Activated T-cell treated with anti-CD3 and anti-CD28 coated beads, Interleukin-2, amount 50 U/mL, for 24 hours (primary cell): ENCODE measurements around the gene ERGIC3.

Experiments used
- DNase-seq: peaks from one replicate; pipeline ENCODE4 v3.0.0-alpha.2; 2020
- H3K27ac Mint-ChIP-seq: 2 replicates; pipeline ENCODE4 v1.8.0; 2020; ENCODE audit warnings: mild to moderate bottlenecking, mixed read lengths
- H3K27me3 Mint-ChIP-seq: 2 replicates; pipeline ENCODE4 v1.8.0; 2020; ENCODE audit warnings: mixed read lengths
- H3K36me3 Mint-ChIP-seq: 2 replicates; pipeline ENCODE4 v1.8.0; 2020; ENCODE audit warnings: low read depth, mixed read lengths
- H3K4me1 Mint-ChIP-seq: 2 replicates; pipeline ENCODE4 v1.8.0; 2020; ENCODE audit warnings: low read depth, mixed read lengths
- H3K4me3 Mint-ChIP-seq: 2 replicates; pipeline ENCODE4 v1.8.0; 2020; ENCODE audit warnings: mild to moderate bottlenecking, moderate library complexity, mixed read lengths
- H3K9me3 Mint-ChIP-seq: 2 replicates; pipeline ENCODE4 v1.8.0; 2020; ENCODE audit warnings: mixed read lengths

The ERGIC3 gene

GRCh38 chr20:35541783-35542662 is at the start of gene ERGIC3:
ERGIC3 (plus strand) TSS chr20:35542078; CDS start chr20:35542098, 20 bp downstream.
- Mint-ChIP-seq H3K4me1 (peaks cover 17% of the 10 kb centered on the region), H3K9me3 (no peaks in the 10 kb centered on the region), H3K36me3 (peaks cover 21% of the 10 kb centered on the region), H3K27me3 (no peaks in the 10 kb centered on the region), H3K27ac (peak within 1 kb of the TSS; percentile 95), H3K4me3 (peak within 1 kb of the TSS; percentile 87)
- DNase-seq: peak; percentile 99

DNA sequence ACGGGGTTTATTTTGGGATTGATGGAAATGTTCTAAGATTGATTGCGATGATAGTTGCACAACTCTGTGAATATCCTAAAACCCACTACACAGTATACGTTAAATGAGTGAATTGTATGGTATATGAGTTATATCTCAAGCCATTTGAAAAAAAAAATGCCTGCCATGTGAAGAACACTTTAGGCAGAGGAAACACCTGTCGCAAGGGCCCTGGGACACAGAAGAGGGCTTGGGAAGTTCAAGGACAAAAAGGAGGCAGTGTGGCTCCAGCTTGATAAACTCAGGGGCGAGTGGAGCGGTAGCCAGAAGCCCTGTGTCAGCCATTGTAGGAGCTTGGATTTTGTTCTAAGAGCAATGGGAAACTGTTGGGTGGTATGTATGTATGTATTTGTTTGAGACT is 49.5 kb upstream of the ERGIC3 start:
- Mint-ChIP-seq H3K36me3 (peaks cover 90% of the 10 kb centered on the region), H3K9me3 (no peaks in the 10 kb centered on the region), H3K4me1 (peaks cover 50% of the 10 kb centered on the region), H3K27me3 (no peaks in the 10 kb centered on the region), H3K27ac (peak overlapping the region; percentile 99), H3K4me3 (peak overlapping the region; percentile 99)
- peak; percentile 8 for DNase-seq

DNA sequence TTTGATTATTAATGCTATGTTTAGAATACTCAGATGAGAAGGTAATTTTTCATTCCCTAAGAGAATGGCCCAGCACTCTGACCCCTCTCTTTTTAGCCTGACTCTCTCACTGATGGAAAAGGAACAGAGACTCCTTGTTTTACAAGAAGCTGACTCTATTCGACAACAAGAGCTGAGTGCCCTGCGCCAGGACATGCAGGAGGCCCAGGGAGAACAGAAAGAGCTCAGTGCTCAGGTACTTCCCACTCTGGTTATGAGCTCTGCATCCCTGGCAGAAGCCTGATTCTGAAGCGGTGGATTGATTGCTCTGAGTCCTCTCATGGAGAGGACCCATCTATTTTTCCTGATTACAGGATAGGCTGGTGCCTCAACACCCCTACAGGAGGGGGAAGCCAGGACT is 45.4 kb upstream of the ERGIC3 start:
- Mint-ChIP-seq H3K36me3 (peaks cover 99% of the 10 kb centered on the region), H3K4me3 (no peak overlapping the region), H3K4me1 (peaks cover 22% of the 10 kb centered on the region), H3K9me3 (no peaks in the 10 kb centered on the region), H3K27me3 (no peaks in the 10 kb centered on the region), H3K27ac (no peak overlapping the region)
- no peak for DNase-seq

DNA sequence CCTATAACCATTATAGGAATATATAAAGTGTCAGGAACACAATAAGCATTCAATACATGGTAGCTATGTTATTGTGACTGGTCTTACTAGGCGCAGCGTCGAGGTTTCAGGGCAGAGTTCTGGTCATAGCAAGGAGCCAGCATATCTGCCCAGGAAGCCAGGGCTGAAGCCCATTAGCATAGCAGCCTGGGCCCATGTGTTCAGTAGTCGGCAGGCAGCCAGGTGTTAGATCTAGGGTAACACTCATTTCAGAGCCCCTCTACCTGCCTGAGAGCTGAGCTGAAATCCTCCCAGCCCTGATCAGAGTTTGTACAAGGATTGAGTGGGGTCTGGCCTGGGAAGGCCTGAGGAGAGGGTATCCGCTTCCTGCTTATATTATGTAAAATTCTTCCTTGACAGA is 44.6 kb upstream of the ERGIC3 start:
- Mint-ChIP-seq H3K4me3 (no peak overlapping the region), H3K4me1 (peaks cover 15% of the 10 kb centered on the region), H3K9me3 (no peaks in the 10 kb centered on the region), H3K27ac (peak overlapping the region; percentile 51), H3K36me3 (peaks cover 99% of the 10 kb centered on the region), H3K27me3 (no peaks in the 10 kb centered on the region)
- no peak for DNase-seq

GRCh38 chr20:35497780-35498189 is 44.1 kb upstream of the ERGIC3 start:
- no peaks in the 10 kb centered on the region for H3K27me3 Mint-ChIP-seq
- H3K9me3 Mint-ChIP-seq: no peaks in the 10 kb centered on the region
- peaks cover 99% of the 10 kb centered on the region for H3K36me3 Mint-ChIP-seq
- H3K4me3 Mint-ChIP-seq: no peak overlapping the region
- H3K27ac Mint-ChIP-seq: peak overlapping the region; percentile 51
- H3K4me1 Mint-ChIP-seq: peaks cover 10% of the 10 kb centered on the region
- no peak for DNase-seq

DNA sequence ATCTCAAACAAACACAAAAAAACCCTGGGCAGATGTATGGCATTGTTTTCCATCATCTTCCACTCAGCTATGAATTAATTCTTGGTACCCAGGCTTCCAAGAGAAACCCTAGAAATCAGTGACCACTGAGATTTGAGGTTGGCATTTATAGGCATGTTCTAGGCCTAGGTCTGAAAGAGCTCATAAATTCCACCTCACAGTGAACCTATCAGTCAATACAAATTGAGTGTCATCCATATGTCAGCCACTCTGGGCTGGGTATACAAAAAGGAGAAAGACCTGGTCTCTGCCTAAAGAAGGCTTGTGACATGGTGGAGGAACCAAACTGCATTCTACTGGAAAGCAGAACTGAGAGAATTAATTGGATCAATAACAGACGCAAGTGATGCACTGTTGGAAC is 42.6 kb upstream of the ERGIC3 start:
- Mint-ChIP-seq H3K27ac (peak overlapping the region; percentile 52), H3K4me1 (peaks cover 6% of the 10 kb centered on the region)

DNA sequence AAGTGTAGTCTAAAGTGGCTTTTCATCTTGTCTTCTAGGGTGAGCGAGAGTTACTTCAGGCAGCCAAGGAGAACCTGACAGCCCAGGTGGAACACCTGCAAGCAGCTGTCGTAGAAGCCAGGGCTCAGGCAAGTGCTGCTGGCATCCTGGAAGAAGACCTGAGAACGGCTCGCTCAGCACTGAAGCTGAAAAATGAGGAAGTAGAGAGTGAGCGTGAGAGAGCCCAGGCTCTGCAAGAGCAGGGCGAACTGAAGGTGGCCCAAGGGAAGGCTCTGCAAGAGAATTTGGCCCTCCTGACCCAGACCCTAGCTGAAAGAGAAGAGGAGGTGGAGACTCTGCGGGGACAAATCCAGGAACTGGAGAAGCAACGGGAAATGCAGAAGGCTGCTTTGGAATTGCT is 39.5 kb upstream of the ERGIC3 start:
- no peak for DNase-seq
- H3K4me1 Mint-ChIP-seq: peaks cover 28% of the 10 kb centered on the region
- H3K27ac Mint-ChIP-seq: peak overlapping the region; percentile 16
- H3K27me3 Mint-ChIP-seq: no peaks in the 10 kb centered on the region
- no peaks in the 10 kb centered on the region for H3K9me3 Mint-ChIP-seq
- H3K36me3 Mint-ChIP-seq: peaks cover 99% of the 10 kb centered on the region
- H3K4me3 Mint-ChIP-seq: no peak overlapping the region

More for the DNA sequence above, 42.6 kb upstream of the ERGIC3 start:
- no peaks in the 10 kb centered on the region for H3K27me3 Mint-ChIP-seq
- H3K9me3 Mint-ChIP-seq: no peaks in the 10 kb centered on the region
- DNase-seq: no peak
- no peak overlapping the region for H3K4me3 Mint-ChIP-seq
- H3K36me3 Mint-ChIP-seq: peaks cover 99% of the 10 kb centered on the region

DNA sequence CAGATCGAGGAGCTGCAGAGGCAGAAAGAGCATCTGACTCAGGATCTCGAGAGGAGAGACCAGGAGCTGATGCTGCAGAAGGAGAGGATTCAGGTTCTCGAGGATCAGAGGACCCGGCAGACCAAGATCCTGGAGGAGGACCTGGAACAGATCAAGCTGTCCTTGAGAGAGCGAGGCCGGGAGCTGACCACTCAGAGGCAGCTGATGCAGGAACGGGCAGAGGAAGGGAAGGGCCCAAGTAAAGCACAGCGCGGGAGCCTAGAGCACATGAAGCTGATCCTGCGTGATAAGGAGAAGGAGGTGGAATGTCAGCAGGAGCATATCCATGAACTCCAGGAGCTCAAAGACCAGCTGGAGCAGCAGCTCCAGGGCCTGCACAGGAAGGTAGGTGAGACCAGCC is 38.6 kb upstream of the ERGIC3 start:
- no peak overlapping the region for H3K27ac Mint-ChIP-seq
- H3K4me1 Mint-ChIP-seq: peaks cover 30% of the 10 kb centered on the region
- no peak overlapping the region for H3K4me3 Mint-ChIP-seq
- H3K27me3 Mint-ChIP-seq: no peaks in the 10 kb centered on the region
- H3K9me3 Mint-ChIP-seq: no peaks in the 10 kb centered on the region
- H3K36me3 Mint-ChIP-seq: peaks cover 99% of the 10 kb centered on the region
- no peak for DNase-seq

DNA sequence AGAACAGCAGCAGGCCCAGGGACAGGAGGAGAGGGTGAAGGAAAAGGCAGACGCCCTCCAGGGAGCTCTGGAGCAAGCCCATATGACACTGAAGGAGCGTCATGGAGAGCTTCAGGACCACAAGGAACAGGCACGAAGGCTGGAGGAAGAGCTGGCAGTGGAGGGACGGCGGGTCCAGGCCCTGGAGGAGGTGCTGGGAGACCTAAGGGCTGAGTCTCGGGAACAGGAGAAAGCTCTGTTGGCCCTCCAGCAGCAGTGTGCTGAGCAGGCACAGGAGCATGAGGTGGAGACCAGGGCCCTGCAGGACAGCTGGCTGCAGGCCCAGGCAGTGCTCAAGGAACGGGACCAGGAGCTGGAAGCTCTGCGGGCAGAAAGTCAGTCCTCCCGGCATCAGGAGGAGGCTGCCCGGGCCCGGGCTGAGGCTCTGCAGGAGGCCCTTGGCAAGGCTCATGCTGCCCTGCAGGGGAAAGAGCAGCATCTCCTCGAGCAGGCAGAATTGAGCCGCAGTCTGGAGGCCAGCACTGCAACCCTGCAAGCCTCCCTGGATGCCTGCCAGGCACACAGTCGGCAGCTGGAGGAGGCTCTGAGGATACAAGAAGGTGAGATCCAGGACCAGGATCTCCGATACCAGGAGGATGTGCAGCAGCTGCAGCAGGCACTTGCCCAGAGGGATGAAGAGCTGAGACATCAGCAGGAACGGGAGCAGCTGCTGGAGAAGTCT is 37.9 kb upstream of the ERGIC3 start:
- H3K9me3 Mint-ChIP-seq: no peaks in the 10 kb centered on the region
- no peak overlapping the region for H3K4me3 Mint-ChIP-seq
- peaks cover 30% of the 10 kb centered on the region for H3K4me1 Mint-ChIP-seq
- peaks cover 99% of the 10 kb centered on the region for H3K36me3 Mint-ChIP-seq
- H3K27ac Mint-ChIP-seq: peak overlapping the region; percentile 72
- DNase-seq: no peak
- H3K27me3 Mint-ChIP-seq: no peaks in the 10 kb centered on the region

- Mint-ChIP-seq H3K27ac (peak overlapping the region; percentile 72), H3K4me3 (no peak overlapping the region), H3K27me3 (no peaks in the 10 kb centered on the region), H3K9me3 (no peaks in the 10 kb centered on the region), H3K36me3 (peaks cover 99% of the 10 kb centered on the region), H3K4me1 (peaks cover 30% of the 10 kb centered on the region)
- no peak for DNase-seq
Observed at GRCh38 chr20:35504751-35505150, 37.1 kb upstream of the ERGIC3 start.

DNA sequence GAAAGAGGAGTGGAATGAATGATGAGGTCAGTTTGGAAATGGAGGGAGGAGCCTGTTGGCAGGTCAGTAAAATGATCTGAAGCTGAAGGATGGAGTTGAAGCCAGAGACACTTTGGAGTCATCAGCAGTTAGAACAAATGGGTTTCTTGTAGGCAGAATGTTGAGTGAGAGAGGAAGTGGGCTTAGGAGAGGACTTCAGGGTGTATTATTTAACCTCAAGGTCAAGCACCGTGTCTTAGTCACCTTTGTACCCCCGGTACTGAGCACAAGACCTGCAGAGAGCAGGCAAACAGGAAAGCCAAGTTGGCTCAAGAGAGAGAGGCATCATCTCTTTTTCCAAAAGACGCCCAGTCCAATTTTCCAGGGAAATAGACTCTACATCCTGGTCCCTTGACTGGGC is 35.7 kb upstream of the ERGIC3 start:
- no peaks in the 10 kb centered on the region for H3K27me3 Mint-ChIP-seq
- no peak overlapping the region for H3K4me3 Mint-ChIP-seq
- no peak for DNase-seq
- peaks cover 99% of the 10 kb centered on the region for H3K36me3 Mint-ChIP-seq
- peak overlapping the region; percentile 68 for H3K27ac Mint-ChIP-seq
- no peaks in the 10 kb centered on the region for H3K9me3 Mint-ChIP-seq
- H3K4me1 Mint-ChIP-seq: peaks cover 30% of the 10 kb centered on the region

DNA sequence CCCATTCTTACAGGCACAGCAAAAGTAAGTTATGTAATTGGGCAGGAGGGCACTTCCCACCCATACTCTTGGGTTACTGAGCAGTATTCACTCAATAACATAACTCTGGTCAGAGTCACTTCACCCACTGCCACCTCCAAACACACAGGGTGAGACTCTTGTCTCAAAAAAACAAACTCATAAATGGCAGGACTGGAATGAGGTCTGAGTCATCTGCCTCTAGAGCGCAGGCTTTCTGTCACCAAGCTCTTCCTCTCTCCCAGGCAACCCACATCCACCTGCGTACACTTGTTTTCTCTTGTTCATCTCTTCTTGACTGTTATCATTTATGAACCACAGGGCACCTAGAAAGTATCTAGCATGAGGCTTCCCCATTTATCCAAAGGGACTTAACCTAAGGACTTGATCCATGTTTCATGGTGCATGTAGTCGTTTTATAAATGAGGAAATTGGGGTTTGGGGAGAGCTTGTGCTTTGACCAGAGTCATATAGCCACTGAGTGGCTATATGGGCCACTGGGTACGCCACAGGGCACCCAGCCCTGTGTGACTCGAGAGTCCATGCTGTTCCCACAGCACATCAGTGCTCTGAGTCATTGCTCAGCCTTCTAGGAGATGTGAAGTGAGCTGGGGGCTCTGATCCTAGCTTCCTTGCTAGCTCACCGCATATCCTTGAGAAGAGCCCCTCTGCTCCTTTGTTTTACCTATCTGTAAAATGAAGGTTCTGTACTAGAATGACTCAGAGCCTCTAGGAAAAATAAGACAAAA is 34.8 kb upstream of the ERGIC3 start:
- Mint-ChIP-seq H3K4me3 (no peak overlapping the region), H3K9me3 (no peaks in the 10 kb centered on the region), H3K36me3 (peaks cover 99% of the 10 kb centered on the region), H3K27me3 (no peaks in the 10 kb centered on the region), H3K27ac (peak overlapping the region; percentile 68), H3K4me1 (peaks cover 30% of the 10 kb centered on the region)
- DNase-seq: no peak

GRCh38 chr20:35508493-35509218 is 33.2 kb upstream of the ERGIC3 start:
- DNase-seq: no peak
- Mint-ChIP-seq H3K4me1 (peaks cover 30% of the 10 kb centered on the region), H3K27me3 (no peaks in the 10 kb centered on the region), H3K9me3 (no peaks in the 10 kb centered on the region), H3K36me3 (peaks cover 95% of the 10 kb centered on the region), H3K27ac (peak overlapping the region; percentile 50), H3K4me3 (no peak overlapping the region)
